HEK293 (cell line): Measurements from ENCODE around the gene MYH15.

Source experiments
- CTCF ChIA-PET: fragments of 350-600 bp; formaldehyde crosslinking; extraction: SDS; loops from one replicate; lab custom pipeline; 2021; ENCODE audit warnings: antibody characterized with exemption; lab: Yijun Ruan, JAX
- POLR2A ChIA-PET: fragments of 300-600 bp; formaldehyde crosslinking; extraction: SDS; loops from one replicate; lab custom pipeline; 2020; ENCODE audit warnings: antibody characterized with exemption, inconsistent platforms; lab: Yijun Ruan, JAX
- H3K27ac ChIP-seq: fragments of 200-500 bp; sonication (Bioruptor generic); 2 replicates; pipeline ENCODE4 v1.5.1; 2014; ENCODE audit warnings: low read depth, low read length, control low read depth, inconsistent platforms; ENCODE audit errors: extremely low read depth
- H3K36me3 ChIP-seq, 2 experiments: fragments of 200-500 bp in 1 of 2; sonication (Bioruptor generic) in 1 of 2; 1 replicate in 1 of 2; 2 replicates in 1 of 2; pipeline ENCODE4 v1.5.1; 2014 to 2017; ENCODE audit warnings: inconsistent platforms in 2 of 2, low read length in 2 of 2; ENCODE audit not compliant: control insufficient read depth in 2 of 2, insufficient read depth in 1 of 2
- H3K4me1 ChIP-seq: fragments of 200-500 bp; sonication (Bioruptor generic); 2 replicates; pipeline ENCODE4 v1.5.1; 2014; ENCODE audit warnings: mild to moderate bottlenecking, low read length, inconsistent platforms; ENCODE audit not compliant: control insufficient read depth, insufficient read depth
- H3K4me3 ChIP-seq: 2 replicates; pipeline ENCODE4 v1.5.1; 2011; ENCODE audit warnings: low read depth, mild to moderate bottlenecking, control low read depth, low read length, moderate library complexity
- H3K9me3 ChIP-seq: fragments of 200-500 bp; sonication (Bioruptor generic); 2 replicates; pipeline ENCODE4 v1.5.1; 2014; ENCODE audit warnings: low read depth, low read length, inconsistent platforms; ENCODE audit not compliant: control insufficient read depth, insufficient read depth
- BCL11A ChIP-seq: fragments of 450-650 bp; formaldehyde crosslinking; IDR thresholded peaks from 2 replicates; pipeline ENCODE4 v1.5.1; 2016; ENCODE audit warnings: low read depth, missing biosample characterization, missing genetic modification characterization
- BCL11B ChIP-seq: fragments of 450-650 bp; formaldehyde crosslinking; IDR thresholded peaks from 2 replicates; pipeline ENCODE4 v1.5.1; 2016; ENCODE audit warnings: low read depth, missing biosample characterization, missing genetic modification characterization
- KLF10 ChIP-seq: fragments of 450-650 bp; IDR thresholded peaks from 2 replicates; pipeline ENCODE4 v1.5.1; 2018; ENCODE audit warnings: missing biosample characterization, mild to moderate bottlenecking, missing genetic modification characterization
- KLF8 ChIP-seq: fragments of 450-650 bp; formaldehyde crosslinking; IDR thresholded peaks from 2 replicates; pipeline ENCODE4 v1.5.1; 2016; ENCODE audit warnings: missing biosample characterization, missing genetic modification characterization
- ZBTB7A ChIP-seq: fragments of 450-650 bp; formaldehyde crosslinking; IDR thresholded peaks from 2 replicates; pipeline ENCODE4 v1.5.1; 2016; ENCODE audit warnings: low read depth, missing biosample characterization, missing genetic modification characterization
- ZNF10 ChIP-seq: fragments of 450-650 bp; formaldehyde crosslinking; IDR thresholded peaks from 2 replicates; pipeline ENCODE4 v1.5.1; 2017; ENCODE audit warnings: missing biosample characterization, missing genetic modification characterization
- ZNF335 ChIP-seq: fragments of 450-650 bp; formaldehyde crosslinking; conservative IDR thresholded peaks from 2 replicates; pipeline ENCODE4 v1.5.1; 2016; ENCODE audit warnings: missing biosample characterization, missing genetic modification characterization
- ZNF654 ChIP-seq: fragments of 450-650 bp; formaldehyde crosslinking; IDR thresholded peaks from 2 replicates; pipeline ENCODE4 v1.5.1; 2016; ENCODE audit warnings: low read depth, missing biosample characterization, missing genetic modification characterization
- ZNF777 ChIP-seq: fragments of 450-650 bp; formaldehyde crosslinking; IDR thresholded peaks from 2 replicates; pipeline ENCODE4 v1.5.1; 2017; ENCODE audit warnings: missing biosample characterization, missing genetic modification characterization, borderline replicate concordance
- ZNF830 ChIP-seq: fragments of 450-650 bp; IDR thresholded peaks from 2 replicates; pipeline ENCODE4 v1.5.0; 2018; ENCODE audit warnings: missing biosample characterization, missing genetic modification characterization, low read depth, mild to moderate bottlenecking, moderate library complexity
- ZXDB ChIP-seq: fragments of 450-650 bp; formaldehyde crosslinking; IDR thresholded peaks from 2 replicates; pipeline ENCODE4 v1.5.1; 2016; ENCODE audit warnings: missing biosample characterization, missing genetic modification characterization
- TF ChIP-seq, protein P1 (sequence below): fragments of 450-650 bp; formaldehyde crosslinking; IDR thresholded peaks from 2 replicates; pipeline ENCODE4 v1.5.1; 2016; ENCODE audit warnings: missing biosample characterization, missing genetic modification characterization
- TF ChIP-seq, protein P2 (sequence below): fragments of 450-650 bp; formaldehyde crosslinking; IDR thresholded peaks from 2 replicates; pipeline ENCODE4 v1.5.1; 2016; ENCODE audit warnings: missing biosample characterization, missing genetic modification characterization
- TF ChIP-seq, protein P3 (sequence below): fragments of 450-650 bp; formaldehyde crosslinking; IDR thresholded peaks from 2 replicates; pipeline ENCODE4 v1.5.1; 2016; ENCODE audit warnings: missing biosample characterization, missing genetic modification characterization
- TF ChIP-seq, protein P4 (sequence below): fragments of 450-650 bp; formaldehyde crosslinking; IDR thresholded peaks from 2 replicates; pipeline ENCODE4 v1.5.1; 2016; ENCODE audit warnings: missing biosample characterization, missing genetic modification characterization
- TF ChIP-seq, protein P5 (sequence below): fragments of 450-650 bp; formaldehyde crosslinking; IDR thresholded peaks from 2 replicates; pipeline ENCODE4 v1.5.1; 2017; ENCODE audit warnings: missing biosample characterization, missing genetic modification characterization
- TF ChIP-seq, protein P6 (sequence below): fragments of 450-650 bp; formaldehyde crosslinking; IDR thresholded peaks from 2 replicates; pipeline ENCODE4 v1.5.1; 2016; ENCODE audit warnings: missing biosample characterization, missing genetic modification characterization, low read depth

The MYH15 gene

DNA sequence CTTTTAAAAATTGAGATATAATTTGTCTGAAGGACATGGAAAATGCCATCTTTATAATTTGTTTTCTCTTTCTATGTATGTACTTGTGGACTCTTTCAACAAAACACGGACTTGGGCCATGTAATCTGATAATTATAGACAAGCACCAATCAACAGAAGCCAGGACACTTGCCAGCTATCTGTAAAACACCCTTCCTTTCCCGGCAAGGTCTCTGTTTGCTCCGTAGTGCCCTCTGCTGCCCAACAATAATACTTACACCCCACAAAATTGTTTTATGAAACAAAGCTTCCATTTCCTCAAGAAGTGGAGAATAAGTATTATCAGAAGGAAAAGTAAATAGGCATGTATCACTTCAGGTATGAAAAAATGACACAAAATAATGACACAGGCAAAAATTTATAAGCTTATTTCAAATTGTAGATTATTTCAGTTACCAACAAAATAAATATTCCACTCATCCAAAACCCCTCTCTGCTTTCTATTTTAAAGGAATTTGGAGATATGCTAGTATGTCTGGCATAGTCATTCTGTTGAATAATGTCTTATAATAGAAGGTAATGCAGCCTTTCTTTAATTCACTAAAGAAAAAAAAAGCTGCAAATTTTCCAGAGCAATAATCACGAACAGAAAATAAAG lies 32.8 kb downstream of the MYH15 start:
- POLR2A ChIA-PET: no interaction called here
- CTCF ChIA-PET: interaction anchor here (0.6 to 2.6 kb wide), 31 partner anchors 8 to 1338 kb away, joined by 3 to 17 read pairs (median 3); no protein-coding TSS in a partner anchor
- no peaks in the 10 kb centered on the region for H3K9me3 ChIP-seq
- H3K36me3 ChIP-seq: no peaks in the 10 kb centered on the region
- TF ChIP-seq ZNF654 (peak; percentile 61), KLF10 (no peak)
- TF ChIP-seq, protein P1, sequence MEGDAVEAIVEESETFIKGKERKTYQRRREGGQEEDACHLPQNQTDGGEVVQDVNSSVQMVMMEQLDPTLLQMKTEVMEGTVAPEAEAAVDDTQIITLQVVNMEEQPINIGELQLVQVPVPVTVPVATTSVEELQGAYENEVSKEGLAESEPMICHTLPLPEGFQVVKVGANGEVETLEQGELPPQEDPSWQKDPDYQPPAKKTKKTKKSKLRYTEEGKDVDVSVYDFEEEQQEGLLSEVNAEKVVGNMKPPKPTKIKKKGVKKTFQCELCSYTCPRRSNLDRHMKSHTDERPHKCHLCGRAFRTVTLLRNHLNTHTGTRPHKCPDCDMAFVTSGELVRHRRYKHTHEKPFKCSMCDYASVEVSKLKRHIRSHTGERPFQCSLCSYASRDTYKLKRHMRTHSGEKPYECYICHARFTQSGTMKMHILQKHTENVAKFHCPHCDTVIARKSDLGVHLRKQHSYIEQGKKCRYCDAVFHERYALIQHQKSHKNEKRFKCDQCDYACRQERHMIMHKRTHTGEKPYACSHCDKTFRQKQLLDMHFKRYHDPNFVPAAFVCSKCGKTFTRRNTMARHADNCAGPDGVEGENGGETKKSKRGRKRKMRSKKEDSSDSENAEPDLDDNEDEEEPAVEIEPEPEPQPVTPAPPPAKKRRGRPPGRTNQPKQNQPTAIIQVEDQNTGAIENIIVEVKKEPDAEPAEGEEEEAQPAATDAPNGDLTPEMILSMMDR (tag by site-specific recombination): 0 out of 2 replicates have a peak, but pooled peaks have one; percentile 26
- no peaks in the 10 kb centered on the region for H3K4me1 ChIP-seq
- H3K27ac ChIP-seq: no peak overlapping the region
- no peak overlapping the region for H3K4me3 ChIP-seq

DNA sequence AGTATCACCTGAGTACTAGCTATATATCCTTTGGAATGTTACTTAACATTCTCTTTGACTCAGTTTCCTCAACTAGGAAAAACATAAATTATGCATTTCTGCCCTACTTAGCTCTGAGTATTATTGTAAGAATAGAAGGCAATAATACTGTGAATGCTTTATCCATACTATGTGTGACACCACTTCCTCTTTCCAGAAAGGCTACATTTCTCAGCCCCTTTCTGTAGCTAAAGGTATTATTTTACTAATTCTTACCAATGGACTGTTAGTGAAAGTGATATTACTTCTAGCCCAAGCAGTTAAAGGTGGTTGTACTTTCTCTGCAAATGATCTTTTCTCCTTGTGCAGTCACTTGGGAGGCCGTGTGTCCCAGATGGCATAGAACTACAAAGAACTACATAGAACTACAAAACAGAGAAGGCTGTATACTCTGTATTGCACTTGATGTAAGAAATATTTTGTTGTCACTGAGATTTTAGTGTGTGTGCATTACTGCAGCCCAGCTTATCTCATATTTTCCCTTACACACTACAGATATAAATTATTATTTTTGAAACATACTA lies 35.1 kb downstream of the MYH15 start:
- Histone ChIP-seq H3K27ac (no peak overlapping the region), H3K4me1 (peaks cover 3% of the 10 kb centered on the region), H3K4me3 (no peak overlapping the region), H3K36me3 (no peaks in the 10 kb centered on the region), H3K9me3 (no peaks in the 10 kb centered on the region)
- no peak for TF ChIP-seq ZXDB (tag by site-specific recombination)
- TF ChIP-seq, protein P2, sequence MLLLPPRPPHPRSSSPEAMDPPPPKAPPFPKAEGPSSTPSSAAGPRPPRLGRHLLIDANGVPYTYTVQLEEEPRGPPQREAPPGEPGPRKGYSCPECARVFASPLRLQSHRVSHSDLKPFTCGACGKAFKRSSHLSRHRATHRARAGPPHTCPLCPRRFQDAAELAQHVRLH (tag by site-specific recombination): no peak
- CTCF ChIA-PET: interaction anchor here (0.5 to 1.9 kb wide), 7 partner anchors 14 to 1240 kb away, joined by 3 to 6 read pairs (median 4); no protein-coding TSS in a partner anchor
- POLR2A ChIA-PET: interaction anchor here (0.7 kb wide), 1 partner anchor 38 kb away, joined by 3 read pairs; no protein-coding TSS in a partner anchor

DNA sequence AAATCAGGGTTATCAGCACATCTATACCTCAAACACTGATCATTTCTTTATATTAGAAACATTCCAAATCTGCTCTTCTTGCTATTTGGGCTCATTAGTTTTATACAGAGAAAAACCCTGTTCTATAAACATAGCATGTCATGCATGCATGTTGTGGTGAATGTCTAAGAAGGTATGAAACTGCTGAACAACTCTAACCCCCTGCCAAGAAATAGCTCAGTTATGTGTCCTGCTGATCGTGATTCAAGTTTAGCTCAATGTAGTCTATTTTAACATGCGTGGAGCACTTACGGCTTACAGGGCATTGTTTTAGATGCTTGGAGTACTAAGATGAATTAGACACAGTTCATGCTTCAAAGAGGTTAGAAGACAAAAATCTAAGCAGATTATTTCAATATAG lies 35.8 kb downstream of the MYH15 start:
- Histone ChIP-seq H3K9me3 (no peaks in the 10 kb centered on the region), H3K4me3 (no peak overlapping the region), H3K36me3 (no peaks in the 10 kb centered on the region), H3K4me1 (peaks cover 3% of the 10 kb centered on the region), H3K27ac (no peak overlapping the region)
- ChIA-PET POLR2A (interaction anchor here (0.7 kb wide), 1 partner anchor 37 kb away, joined by 3 read pairs; no protein-coding TSS in a partner anchor), CTCF (interaction anchor here (0.6 to 1.9 kb wide), 6 partner anchors 15 to 1239 kb away, joined by 3 to 6 read pairs (median 4); no protein-coding TSS in a partner anchor)
- TF ChIP-seq, protein P3, sequence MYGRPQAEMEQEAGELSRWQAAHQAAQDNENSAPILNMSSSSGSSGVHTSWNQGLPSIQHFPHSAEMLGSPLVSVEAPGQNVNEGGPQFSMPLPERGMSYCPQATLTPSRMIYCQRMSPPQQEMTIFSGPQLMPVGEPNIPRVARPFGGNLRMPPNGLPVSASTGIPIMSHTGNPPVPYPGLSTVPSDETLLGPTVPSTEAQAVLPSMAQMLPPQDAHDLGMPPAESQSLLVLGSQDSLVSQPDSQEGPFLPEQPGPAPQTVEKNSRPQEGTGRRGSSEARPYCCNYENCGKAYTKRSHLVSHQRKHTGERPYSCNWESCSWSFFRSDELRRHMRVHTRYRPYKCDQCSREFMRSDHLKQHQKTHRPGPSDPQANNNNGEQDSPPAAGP (tag by site-specific recombination): no peak
- TF ChIP-seq ZNF10 (tag by site-specific recombination): no peak
- no peak for TF ChIP-seq ZBTB7A
- TF ChIP-seq, protein P4, sequence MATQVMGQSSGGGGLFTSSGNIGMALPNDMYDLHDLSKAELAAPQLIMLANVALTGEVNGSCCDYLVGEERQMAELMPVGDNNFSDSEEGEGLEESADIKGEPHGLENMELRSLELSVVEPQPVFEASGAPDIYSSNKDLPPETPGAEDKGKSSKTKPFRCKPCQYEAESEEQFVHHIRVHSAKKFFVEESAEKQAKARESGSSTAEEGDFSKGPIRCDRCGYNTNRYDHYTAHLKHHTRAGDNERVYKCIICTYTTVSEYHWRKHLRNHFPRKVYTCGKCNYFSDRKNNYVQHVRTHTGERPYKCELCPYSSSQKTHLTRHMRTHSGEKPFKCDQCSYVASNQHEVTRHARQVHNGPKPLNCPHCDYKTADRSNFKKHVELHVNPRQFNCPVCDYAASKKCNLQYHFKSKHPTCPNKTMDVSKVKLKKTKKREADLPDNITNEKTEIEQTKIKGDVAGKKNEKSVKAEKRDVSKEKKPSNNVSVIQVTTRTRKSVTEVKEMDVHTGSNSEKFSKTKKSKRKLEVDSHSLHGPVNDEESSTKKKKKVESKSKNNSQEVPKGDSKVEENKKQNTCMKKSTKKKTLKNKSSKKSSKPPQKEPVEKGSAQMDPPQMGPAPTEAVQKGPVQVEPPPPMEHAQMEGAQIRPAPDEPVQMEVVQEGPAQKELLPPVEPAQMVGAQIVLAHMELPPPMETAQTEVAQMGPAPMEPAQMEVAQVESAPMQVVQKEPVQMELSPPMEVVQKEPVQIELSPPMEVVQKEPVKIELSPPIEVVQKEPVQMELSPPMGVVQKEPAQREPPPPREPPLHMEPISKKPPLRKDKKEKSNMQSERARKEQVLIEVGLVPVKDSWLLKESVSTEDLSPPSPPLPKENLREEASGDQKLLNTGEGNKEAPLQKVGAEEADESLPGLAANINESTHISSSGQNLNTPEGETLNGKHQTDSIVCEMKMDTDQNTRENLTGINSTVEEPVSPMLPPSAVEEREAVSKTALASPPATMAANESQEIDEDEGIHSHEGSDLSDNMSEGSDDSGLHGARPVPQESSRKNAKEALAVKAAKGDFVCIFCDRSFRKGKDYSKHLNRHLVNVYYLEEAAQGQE (tag by site-specific recombination): no peak
- TF ChIP-seq ZNF335 (tag by site-specific recombination): no peak
- TF ChIP-seq, protein P5, sequence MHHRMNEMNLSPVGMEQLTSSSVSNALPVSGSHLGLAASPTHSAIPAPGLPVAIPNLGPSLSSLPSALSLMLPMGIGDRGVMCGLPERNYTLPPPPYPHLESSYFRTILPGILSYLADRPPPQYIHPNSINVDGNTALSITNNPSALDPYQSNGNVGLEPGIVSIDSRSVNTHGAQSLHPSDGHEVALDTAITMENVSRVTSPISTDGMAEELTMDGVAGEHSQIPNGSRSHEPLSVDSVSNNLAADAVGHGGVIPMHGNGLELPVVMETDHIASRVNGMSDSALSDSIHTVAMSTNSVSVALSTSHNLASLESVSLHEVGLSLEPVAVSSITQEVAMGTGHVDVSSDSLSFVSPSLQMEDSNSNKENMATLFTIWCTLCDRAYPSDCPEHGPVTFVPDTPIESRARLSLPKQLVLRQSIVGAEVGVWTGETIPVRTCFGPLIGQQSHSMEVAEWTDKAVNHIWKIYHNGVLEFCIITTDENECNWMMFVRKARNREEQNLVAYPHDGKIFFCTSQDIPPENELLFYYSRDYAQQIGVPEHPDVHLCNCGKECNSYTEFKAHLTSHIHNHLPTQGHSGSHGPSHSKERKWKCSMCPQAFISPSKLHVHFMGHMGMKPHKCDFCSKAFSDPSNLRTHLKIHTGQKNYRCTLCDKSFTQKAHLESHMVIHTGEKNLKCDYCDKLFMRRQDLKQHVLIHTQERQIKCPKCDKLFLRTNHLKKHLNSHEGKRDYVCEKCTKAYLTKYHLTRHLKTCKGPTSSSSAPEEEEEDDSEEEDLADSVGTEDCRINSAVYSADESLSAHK (tag by site-specific recombination): no peak
- no peak for TF ChIP-seq ZXDB (tag by site-specific recombination)
- TF ChIP-seq BCL11A (tag by site-specific recombination): no peak
- TF ChIP-seq KLF8 (tag by site-specific recombination): no peak
- TF ChIP-seq ZNF830 (tag by site-specific recombination): no peak
- TF ChIP-seq, protein P6, sequence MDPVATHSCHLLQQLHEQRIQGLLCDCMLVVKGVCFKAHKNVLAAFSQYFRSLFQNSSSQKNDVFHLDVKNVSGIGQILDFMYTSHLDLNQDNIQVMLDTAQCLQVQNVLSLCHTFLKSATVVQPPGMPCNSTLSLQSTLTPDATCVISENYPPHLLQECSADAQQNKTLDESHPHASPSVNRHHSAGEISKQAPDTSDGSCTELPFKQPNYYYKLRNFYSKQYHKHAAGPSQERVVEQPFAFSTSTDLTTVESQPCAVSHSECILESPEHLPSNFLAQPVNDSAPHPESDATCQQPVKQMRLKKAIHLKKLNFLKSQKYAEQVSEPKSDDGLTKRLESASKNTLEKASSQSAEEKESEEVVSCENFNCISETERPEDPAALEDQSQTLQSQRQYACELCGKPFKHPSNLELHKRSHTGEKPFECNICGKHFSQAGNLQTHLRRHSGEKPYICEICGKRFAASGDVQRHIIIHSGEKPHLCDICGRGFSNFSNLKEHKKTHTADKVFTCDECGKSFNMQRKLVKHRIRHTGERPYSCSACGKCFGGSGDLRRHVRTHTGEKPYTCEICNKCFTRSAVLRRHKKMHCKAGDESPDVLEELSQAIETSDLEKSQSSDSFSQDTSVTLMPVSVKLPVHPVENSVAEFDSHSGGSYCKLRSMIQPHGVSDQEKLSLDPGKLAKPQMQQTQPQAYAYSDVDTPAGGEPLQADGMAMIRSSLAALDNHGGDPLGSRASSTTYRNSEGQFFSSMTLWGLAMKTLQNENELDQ: no peak
- TF ChIP-seq ZNF777 (tag by site-specific recombination): no peak
- no peak for TF ChIP-seq BCL11B (tag by site-specific recombination)
